Measurements from ENCODE around the gene FLOT1.
"Not testable (repeated sequence)": the region's sequence is repeated elsewhere in the genome, so short reads cannot be mapped to it uniquely, and the experiment has no call there.

Gene FLOT1

GRCh38 chr6:30723159-30723842 lies 19.2 kb downstream of the FLOT1 start:
- DNase-seq (ENCODE audit: low read depth, low spot score) = not testable (repeated sequence)

- DNase-seq (ENCODE audit: low read depth, low spot score) = peak; percentile 54
Measured at GRCh38 chr6:30722280-30723112, 20.0 kb downstream of the FLOT1 start.

- not testable (repeated sequence) for DNase-seq (ENCODE audit: low read depth, low spot score)
Measured at GRCh38 chr6:30722025-30722279, 20.5 kb downstream of the FLOT1 start.

GRCh38 chr6:30721198-30722024 lies 21.1 kb downstream of the FLOT1 start:
- peak; percentile 92 for DNase-seq (ENCODE audit: low read depth, low spot score)

- DNase-seq (ENCODE audit: low read depth, low spot score) = no peak
Measured at GRCh38 chr6:30720738-30721197, 21.7 kb downstream of the FLOT1 start.

DNA sequence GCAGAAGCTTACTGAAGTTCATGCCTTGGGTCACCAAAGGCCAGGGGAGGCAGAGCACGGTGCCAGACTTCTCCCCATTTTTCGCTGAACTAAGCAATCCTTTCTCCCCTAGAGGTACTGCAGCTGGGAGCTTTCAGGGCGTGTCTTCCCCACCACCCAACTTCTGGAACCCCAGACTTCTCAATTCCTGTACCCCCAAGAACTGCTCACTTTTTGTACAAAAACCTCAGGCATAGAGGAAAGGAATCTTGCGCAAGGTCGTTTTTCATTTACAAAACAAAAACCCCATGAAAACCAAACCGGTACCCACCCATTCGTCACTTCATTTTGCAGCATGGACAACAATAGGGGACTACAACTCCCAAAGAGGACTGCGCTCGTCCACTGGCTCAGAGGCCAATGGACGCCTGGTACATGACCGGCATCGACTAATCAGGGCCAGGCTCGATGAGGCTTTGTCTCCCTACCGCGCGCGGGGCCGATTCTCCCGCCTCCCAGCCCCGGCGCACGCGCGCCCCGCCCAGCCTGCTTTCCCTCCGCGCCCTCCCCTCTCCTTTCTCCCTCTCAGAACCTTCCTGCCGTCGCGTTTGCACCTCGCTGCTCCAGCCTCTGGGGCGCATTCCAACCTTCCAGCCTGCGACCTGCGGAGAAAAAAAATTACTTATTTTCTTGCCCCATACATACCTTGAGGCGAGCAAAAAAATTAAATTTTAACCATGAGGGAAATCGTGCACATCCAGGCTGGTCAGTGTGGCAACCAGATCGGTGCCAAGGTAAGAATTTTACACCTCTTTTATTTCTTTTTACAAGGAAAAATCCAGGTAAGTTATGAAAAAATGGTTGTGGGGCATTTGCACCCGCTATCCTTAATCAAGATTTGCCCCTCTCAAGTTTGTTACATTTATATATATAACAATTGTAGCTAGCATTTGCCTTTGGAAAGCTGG lies 22.4 kb downstream of the FLOT1 start, which contains the start of gene TUBB:
TSS of gene TUBB (plus strand) at position 562 of the 947 bp plus-strand sequence. CDS start at position 717, 155 bp downstream.
- peak; percentile 88 for DNase-seq (ENCODE audit: low read depth, low spot score)

DNA sequence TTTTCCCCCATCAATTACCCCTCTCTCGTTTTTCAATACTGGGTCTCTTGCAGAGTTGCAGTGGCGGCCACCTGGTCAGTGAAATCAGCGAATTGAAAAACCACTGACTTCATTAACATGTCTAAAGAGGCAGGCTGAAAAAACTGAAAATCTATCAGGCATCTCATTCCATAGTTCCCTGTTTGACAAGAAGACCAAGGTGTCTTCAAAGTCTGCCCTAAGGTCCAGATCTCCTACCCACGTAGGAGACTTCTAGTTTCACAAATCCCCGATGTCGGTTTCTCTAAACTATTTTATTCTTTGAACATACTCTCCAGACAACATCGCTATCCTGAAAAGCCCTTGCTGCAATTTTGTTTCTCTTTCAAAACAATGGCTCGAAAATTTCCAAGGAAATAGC lies 23.1 kb downstream of the FLOT1 start:
- DNase-seq (ENCODE audit: low read depth, low spot score) = no peak

DNA sequence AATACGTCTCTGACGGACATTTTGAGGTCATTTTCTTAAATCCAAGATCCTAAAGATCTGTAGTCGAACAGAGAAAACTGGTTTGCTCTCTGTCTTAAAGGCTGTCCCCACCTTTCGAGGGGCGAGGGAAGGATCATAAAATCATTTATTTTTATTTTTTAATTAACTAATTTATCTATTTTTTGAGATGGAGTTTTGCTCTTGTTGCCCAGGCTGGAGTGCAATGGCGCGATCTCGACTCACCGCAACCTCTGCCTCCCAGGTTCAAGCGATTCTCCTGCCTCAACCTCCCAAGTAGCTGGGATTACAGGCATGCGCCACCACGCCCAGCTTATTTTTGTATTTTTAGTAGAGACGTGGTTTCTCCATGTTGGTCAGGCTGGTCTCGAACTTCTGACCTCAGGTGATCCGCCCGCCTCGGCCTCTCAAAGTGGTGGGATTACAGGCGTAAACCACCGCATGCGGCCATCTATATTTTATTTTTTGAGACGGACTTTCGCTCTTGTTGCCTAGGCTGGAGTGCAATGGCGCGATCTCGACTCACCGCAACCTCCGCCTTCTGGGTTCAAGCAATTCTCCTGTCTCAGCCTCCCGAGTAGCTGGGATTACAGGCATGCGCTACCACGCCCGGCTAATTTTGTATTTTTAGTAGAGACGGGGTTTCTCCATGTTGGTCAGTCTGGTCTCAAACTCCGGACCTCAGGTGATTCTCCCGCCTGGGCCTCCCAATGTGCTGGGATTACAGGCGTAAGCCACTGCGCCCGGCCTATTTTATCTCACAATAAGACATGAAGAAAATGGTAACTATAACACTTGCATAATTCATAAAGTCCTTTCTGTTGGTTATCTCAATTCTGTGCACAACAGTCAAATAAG lies 24.4 kb downstream of the FLOT1 start:
- not testable (repeated sequence) for DNase-seq (ENCODE audit: low read depth, low spot score)

DNA sequence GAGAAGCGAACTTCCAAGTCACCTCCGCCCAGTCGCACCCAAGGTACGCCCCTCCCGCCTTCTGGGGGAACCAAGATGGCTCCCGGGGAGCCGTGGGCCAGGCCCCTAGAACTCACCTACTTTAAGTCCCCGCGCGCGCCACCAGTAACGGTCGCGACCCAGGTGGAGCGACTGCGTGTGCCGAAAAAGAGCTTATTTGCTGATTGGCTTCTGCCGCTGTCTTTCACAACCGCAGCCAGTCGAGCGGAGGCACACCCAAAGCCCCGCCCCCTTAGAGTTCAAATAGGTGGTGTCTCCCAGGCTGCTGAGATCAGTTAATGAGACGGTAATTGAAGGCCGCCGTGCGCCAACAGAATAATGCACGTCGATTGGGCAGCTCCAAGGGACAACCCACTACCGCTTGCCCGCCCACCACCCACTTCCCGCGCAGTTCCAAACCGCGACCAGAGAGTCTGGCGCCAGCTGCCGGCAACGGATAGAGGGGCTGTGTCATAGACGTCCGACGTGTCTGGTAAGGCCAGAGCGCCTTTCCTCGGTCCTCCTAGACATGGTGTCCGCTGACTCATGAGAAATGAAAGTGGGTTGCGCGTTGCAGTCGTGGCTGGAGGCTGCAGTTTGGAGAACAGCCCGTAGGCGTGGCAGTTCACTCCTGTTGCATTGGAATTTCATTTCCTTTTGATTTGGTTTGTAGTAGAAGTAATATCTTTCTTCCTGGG lies 25.2 kb downstream of the FLOT1 start, which contains the start of gene MDC1:
TSS of gene MDC1 (minus strand) at position 153 of the 716 bp plus-strand sequence. CDS start 2,106 bp downstream, outside the sequence.
- peak; percentile 96 for DNase-seq (ENCODE audit: low read depth, low spot score)

- DNase-seq (ENCODE audit: low read depth, low spot score) = no peak
Measured at GRCh38 chr6:30716879-30717128, 25.7 kb downstream of the FLOT1 start.

GRCh38 chr6:30714263-30714662 lies 28.2 kb downstream of the FLOT1 start:
- DNase-seq (ENCODE audit: low read depth, low spot score) = no peak

DNA sequence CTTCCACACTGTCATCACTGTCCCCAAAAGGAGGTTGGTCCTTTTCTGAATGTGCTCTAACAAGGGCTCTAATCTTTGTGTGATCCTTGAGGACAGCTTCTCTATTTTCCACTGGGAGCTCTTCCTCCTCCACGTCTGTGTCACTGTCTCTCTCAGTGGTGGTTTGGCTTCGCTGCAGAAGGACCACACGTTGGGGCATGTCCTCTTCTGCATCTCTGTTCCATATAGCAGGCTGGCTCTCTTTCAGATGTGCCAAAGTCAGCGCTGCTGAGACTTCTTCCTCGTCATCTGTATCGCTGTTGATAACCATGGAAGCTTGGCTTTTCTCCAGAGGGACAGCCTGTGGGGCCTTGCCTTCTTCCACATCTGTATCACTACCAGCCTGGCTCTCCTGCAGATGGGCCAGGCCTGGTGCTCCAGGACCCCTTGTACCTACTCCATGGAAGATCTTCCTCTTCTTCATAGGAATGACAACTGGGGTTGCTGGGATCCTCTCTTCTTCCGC lies 30.0 kb downstream of the FLOT1 start:
- no peak for DNase-seq (ENCODE audit: low read depth, low spot score)

DNA sequence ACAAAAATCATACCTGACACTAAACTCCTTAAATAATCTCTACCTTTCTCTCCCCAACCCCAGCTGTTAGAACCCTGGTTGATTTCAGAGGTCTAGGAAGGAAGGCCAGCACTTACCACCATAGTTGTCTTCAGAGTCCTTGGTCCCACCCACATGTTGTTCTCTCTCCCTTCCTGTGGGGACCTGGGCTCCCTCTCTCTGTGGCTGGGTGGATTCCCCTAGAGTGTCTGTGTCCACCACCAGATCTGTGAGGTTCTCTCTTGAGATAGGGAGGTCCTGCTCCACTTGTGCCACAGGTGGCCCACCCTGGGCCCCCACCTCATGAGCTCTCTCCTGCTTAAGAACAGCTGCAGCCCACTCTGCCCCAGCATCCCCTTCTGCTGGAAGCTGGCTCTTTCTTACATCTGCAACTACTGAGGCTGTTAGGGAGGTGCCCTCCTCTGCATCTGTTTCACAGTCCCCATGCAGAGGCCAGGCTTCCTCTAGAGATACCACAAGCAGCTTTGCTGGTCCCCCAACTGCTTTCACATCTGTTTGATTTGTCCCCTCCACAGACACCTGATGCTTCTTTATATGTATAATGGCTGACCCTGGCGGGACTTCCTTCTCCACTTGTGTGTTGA lies 30.6 kb downstream of the FLOT1 start:
- DNase-seq (ENCODE audit: low read depth, low spot score) = no peak

DNA sequence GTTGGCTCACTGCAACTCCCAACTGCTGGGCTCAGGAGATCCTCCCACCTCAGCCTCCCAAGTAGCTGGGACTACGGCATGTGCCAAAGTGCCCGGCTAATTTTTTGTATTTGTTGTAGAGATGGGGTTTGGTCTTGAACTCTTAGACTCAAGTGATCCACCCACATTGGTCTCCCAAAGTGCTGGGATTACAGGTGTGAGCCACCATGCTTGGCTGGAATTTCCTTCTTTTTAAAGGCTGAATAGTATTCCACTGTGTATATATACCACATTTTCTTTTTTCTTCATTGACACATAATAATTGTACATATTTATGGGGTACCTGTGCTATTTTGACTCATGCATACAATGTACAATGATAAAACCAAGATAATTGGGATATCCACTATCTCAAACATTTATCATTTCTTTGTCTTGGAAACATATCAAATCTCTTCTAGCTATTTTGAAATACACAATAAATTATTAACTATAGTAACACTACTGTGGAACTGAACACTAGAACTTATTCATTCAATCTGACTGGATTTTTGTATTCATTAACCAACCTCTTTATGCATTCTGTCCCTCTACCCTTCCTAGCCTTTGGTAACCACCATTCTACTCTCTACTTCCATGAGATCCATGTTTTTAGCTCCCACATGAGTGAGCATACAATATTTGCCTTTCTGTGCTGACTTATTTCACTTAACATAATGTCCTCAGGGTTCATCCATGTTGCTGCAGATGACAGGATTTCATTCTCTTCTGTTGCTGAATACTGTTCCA lies 33.2 kb downstream of the FLOT1 start:
- DNase-seq (ENCODE audit: low read depth, low spot score) = no peak

DNA sequence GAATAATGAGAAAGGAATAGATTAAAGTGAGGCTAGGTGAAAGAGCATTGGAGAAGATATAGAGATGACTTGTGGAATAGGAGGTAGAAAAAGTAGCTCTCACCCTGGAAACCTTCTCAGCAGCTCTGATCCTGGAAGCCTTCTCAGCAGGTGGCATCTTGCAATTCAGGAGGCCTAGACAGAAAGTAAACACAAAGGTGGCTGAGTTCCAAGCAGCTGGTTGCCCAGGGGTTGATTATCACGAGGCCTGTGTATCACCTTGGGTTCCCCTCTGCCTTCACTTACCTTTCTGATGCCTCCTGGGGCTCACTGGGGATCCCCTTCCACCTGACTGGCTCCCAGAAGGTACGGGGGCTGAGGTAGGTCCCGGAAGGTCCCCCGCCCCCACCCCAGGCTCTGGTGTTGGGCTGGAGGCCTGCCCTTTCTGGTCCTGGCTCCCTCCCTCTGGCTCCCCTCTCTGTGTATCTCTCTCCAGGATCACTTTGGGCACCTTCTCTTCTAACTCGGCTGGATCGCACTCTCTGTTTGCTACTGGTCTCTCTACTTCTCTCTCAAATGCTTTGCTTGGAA lies 35.1 kb downstream of the FLOT1 start:
- DNase-seq (ENCODE audit: low read depth, low spot score) = no peak

DNA sequence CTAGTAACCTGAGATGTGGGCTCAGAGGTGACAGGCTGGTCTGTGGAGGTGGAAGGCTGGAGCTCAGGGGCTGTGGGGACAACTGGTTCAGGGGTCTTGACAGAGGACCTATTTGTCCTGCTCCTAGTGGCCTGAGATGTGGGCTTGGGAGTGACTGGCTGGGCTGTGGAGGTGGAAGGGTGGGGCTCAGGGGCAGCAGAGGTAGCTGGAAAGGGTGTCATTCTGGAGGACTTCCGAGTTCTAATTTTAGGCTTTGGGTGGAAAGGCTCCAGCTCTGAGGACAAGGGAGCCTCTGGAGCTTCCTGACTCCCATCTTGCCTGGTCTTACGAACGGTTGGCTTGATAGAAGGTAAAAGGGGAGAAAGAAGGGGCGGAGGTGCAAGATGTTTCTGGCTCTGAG lies 36.9 kb downstream of the FLOT1 start:
- no peak for DNase-seq (ENCODE audit: low read depth, low spot score)

GRCh38 chr6:30703821-30704220 lies 38.7 kb downstream of the FLOT1 start:
- DNase-seq (ENCODE audit: low read depth, low spot score) = no peak

GRCh38 chr6:30703011-30703410 lies 39.5 kb downstream of the FLOT1 start:
- no peak for DNase-seq (ENCODE audit: low read depth, low spot score)

All from activated naive CD8-positive, alpha-beta T cell treated with anti-CD3 and anti-CD28 coated beads, Interleukin-2, amount 50 U/mL, for 16 hours (primary cell).